ENCODE data around the gene MIR17HG. TPM values are rescaled to one million over a fixed set of nuclear protein-coding genes. Genes with fewer than 3 reads are reported as not detected.

The MIR17HG gene
- total and polyA plus RNA-seq, 7 donors, result 0.83 to 5.4 (median 3.1) TPM; not detected in 2

- Histone ChIP-seq H3K4me3 (no peak overlapping the region), H3K4me1 (peaks cover 0 to 37% (median 21%) of the 10 kb centered on the region in 4 donors), H3K9me3 (no peaks in the 10 kb centered on the region), H3K36me3 (peaks cover 0 to 60% (median 8%) of the 10 kb centered on the region in 4 donors), H3K27ac (no peak overlapping the region), H3K27me3 (no peaks in the 10 kb centered on the region)
- TF ChIP-seq CTCF (IDR thresholded peaks at IDR 0.05) (no peak), EP300 (IDR thresholded peaks at IDR 0.05) (no peak)
- WGBS, 2 donors, result 42 to 48% methylated on average over 1 of the region's 1 CpG
- intact Hi-C loops (cut with DNase I), result no loop called here
- no peak for DNase-seq
These were observed 6.0 kb downstream of the MIR17HG start for GRCh38 chr13:91353494-91353893.

DNA sequence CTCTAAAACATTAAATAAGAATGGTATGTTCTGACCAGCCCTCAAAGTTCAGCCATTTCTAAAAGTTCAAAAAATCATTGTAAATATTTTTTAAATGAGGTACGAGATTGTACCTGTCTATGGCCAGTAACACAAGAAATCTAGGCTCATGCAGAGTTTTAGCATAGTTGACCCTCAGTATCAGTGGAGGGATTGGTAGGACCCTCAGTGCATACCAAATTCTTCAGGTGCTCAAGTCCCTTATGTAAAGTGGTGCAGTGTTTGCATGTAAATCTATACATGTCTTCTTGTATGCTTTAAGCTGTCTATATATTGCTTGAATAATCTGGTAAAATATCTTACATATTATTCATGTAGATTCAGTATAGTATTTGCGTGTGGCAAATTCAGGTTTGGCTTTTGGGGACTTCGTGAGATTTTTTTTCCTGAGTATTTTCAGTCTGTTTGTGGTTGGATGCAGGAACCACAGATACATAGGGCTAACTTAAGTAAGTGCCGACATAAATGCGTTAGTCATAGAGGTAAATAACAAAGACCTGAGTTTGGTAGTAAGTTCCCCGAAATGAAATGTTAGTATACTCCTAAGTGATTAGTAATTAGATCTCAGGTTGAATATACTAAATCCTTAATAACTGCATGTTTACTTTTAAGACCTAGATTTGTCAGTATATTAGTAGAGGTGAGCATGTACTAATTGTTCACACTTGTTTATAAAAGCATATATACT is 7.8 kb downstream of the MIR17HG start:
- DNase-seq, result no peak
- intact Hi-C loops (cut with DNase I), result no loop called here
- H3K36me3 ChIP-seq, result peaks cover 0 to 57% (median 6%) of the 10 kb centered on the region in 4 donors

DNA sequence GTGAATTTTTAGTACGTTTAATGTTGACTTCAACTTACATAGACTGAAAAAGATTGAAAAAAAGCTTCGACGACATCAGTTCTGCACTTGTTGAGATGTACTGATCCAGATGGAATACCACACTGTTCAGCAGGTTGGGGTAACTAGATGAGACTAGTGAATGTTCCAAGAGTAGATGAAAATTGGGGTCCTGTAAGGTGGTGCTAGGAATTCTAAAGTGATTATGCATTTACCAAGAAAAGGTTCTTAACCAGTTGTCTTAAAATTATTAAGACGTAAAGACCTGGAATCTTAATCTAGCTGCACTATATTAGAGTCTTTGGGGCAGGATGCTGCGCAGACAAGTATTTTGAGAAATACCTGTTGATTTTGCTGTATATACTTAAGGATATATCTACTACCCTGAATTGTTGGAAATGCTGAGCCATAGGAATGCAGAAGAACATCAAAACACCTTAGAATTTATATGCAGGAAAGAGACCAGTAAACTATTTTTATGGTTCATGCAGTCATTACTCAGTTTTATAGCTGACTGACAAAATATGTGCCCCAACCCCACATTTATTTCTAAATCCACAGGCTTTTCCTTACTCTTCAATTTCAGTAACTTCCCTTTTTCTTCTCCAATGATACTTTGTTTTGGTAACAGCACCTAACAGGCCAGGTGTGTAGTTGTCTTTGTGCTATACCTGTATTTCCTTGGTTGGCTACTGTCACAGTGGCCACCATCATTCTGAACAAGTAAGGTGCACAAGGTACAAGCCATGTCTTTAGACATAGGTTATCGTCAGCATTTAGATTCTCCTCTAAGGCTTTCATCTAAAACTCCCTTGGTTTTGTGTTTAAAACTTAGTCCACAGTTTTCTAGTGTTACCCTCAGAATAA is 8.6 kb downstream of the MIR17HG start:
- TF ChIP-seq POLR2AphosphoS5 (IDR thresholded peaks at IDR 0.05), result no peak
- TF ChIP-seq POLR2A (IDR thresholded peaks at IDR 0.05), result no peak
- no peak for TF ChIP-seq EP300 (IDR thresholded peaks at IDR 0.05)
- no peak for TF ChIP-seq CTCF (IDR thresholded peaks at IDR 0.05)
- WGBS, 2 donors, result 95 to 97% methylated on average over 6 of the region's 6 CpGs
- Histone ChIP-seq H3K27ac (no peak overlapping the region), H3K4me1 (peaks cover 0 to 18% (median 6%) of the 10 kb centered on the region in 4 donors), H3K36me3 (peaks cover 0 to 49% (median under 1%) of the 10 kb centered on the region in 4 donors), H3K4me3 (no peak overlapping the region), H3K27me3 (no peaks in the 10 kb centered on the region), H3K9me3 (no peaks in the 10 kb centered on the region)
- DNase-seq, result no peak
- intact Hi-C loops (cut with DNase I), result no loop called here

More for the DNA sequence above, 7.8 kb downstream of the MIR17HG start:
- TF ChIP-seq EP300 (IDR thresholded peaks at IDR 0.05) (no peak), POLR2AphosphoS5 (IDR thresholded peaks at IDR 0.05) (no peak)
- H3K4me1 ChIP-seq, result peaks cover 0 to 26% (median 10%) of the 10 kb centered on the region in 4 donors
- H3K27ac ChIP-seq, result no peak overlapping the region
- no peaks in the 10 kb centered on the region for H3K9me3 ChIP-seq
- H3K27me3 ChIP-seq, result no peaks in the 10 kb centered on the region
- 84 to 93% methylated on average over 6 of the region's 6 CpGs for WGBS, 2 donors
- H3K4me3 ChIP-seq, result no peak overlapping the region

DNA sequence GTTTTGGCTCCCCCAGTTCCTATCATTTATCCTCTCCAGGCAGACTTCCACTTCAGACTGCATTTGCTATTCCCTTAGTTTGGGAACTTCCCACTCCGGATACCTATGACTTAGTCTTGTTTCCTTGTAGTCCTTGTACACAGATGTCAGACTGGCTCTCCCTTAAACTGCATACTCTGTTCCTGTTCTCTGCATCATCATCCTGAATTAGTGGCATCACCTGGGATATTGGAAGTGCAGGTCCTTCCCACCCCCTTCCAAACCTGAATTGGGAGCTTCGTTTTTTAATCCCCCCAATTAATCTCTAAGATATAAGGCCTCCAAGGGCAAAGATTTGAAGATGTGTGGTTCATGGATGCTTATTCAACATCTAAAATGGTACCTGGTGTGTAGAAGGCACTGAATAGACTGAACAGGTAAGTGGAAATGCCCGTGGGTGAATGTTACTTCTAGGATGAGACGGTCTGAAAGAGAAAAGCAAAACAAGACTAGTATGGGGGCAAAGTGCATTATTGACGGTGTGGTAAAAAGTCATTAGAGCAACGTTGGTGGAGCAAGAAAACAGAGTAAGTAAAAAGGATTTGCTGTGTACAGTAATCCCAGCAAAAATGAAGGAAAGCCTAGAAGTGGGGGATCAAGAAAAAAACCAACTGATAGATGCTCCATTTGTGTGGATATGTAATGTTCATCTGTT is 9.6 kb downstream of the MIR17HG start:
- H3K4me3 ChIP-seq, result no peak overlapping the region
- TF ChIP-seq EP300 (IDR thresholded peaks at IDR 0.05) (no peak), POLR2A (IDR thresholded peaks at IDR 0.05) (no peak), POLR2AphosphoS5 (IDR thresholded peaks at IDR 0.05) (no peak), CTCF (IDR thresholded peaks at IDR 0.05) (no peak)
- DNase-seq, result no peak
- peaks cover 0 to 39% (median 0%) of the 10 kb centered on the region in 4 donors for H3K36me3 ChIP-seq
- H3K27me3 ChIP-seq, result no peaks in the 10 kb centered on the region
- no peak overlapping the region for H3K27ac ChIP-seq
- H3K4me1 ChIP-seq, result peaks cover 0 to 17% (median 5%) of the 10 kb centered on the region in 4 donors
- intact Hi-C loops (cut with DNase I), result no loop called here
- no peaks in the 10 kb centered on the region for H3K9me3 ChIP-seq
- 45 to 73% methylated on average over 6 of the region's 6 CpGs for WGBS, 2 donors

Measured in sigmoid colon (tissue), 7 donors.